Activated CD4-positive, alpha-beta T cell treated with anti-CD3 and anti-CD28 coated beads for 4 hours (primary cell): ENCODE data around the gene GRB10.

Experiments used
- DNase-seq, 2 donors: peaks; one replicate each; pipeline ENCODE4 v3.0.0-alpha.2; 2020

GRB10 gene

GRCh38 chr7:50803359-50804337 lies 21.0 kb upstream of the GRB10 start:
- DNase-seq, result no peak

DNA sequence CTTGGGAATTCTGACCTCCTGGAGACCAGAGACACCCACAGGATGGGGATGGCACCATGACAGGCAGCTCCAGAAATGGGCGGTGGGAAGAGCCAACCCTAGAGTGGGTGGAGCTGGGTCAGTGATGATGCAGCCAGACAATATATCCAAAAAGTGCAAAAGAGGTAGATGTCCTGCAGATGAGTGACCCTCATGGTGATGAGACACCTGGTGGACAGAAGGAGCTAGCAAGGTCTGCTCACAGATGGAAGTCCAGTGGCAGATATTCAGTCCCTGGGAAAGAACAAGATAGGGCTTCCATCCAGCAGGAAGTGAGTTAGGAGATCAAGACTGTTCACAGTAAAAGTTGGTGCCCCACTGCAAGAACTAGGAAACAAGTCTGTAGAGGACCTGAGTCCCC lies 19.2 kb upstream of the GRB10 start:
- DNase-seq, result no peak

GRCh38 chr7:50799873-50800272 lies 17.2 kb upstream of the GRB10 start:
- DNase-seq, result no peak

- DNase-seq, result no peak
Observed at GRCh38 chr7:50798126-50798525, 15.4 kb upstream of the GRB10 start.

DNA sequence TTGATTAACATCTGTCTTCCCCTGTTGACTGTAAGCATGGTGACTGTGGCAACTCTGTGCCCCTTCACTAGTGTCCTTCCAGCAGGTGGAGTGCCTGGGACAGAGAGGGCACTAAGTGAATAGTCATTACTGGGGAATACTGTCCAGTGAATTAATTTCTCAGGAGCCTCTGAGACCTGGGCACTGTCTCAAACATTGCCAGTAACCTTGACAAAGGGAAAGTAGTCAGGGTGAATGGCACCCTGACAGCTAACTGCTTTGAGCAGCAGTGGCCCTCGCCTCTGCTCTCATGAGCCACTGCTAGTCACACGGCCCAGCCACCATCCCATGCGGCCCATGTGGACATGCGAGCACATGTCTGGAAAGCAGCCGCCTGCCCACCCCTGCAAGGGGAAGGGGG lies 13.1 kb upstream of the GRB10 start:
- DNase-seq, result no peak

DNA sequence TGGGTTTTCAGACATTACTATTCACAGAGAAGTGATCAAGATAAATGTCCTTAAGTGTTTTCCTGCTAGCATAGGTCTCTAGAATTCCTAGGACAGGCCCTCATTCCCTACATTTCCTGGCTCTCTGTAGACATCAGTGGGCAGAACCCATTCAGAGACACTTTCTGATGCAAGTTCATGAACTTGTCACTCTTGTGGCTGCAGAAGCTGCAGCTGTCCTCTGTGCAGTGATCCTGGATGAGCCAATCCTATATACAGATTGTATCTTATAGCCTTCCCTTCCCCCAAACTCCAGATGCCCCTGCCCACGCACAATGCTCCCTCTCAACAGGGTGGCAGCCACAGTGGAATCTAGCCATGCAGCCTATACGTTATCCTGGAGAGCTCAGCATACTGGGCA lies 12.6 kb upstream of the GRB10 start:
- DNase-seq, result no peak

DNA sequence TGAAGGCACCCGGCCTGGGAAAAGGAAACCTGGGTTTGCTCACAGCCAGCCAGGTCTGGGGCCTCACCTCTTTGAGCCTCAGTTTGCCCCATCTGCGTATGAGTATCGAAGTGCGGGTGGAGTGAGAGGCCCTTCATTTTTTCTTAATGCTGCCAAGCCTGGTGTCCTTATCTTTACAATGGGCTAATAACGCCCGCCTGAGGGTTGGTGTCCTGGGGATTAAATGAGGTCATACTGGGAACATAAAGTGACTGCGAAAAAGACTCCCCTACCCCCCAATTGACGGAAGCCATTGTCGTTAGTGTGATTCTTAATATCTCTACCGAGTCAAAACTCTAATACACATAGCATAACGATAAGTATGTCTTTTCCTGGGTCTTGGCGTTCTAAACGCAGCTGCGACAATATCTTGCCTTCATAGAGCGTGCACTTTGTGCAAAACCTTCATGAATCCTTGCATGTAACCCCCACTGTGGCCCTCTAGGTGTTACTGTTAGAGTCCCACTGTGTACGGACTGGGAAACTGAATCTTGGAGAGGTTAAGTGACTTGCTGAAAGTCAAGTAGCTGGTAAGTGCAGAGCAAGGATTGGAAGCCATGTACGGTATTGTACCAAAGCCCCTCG lies 11.4 kb upstream of the GRB10 start:
- DNase-seq, result no peak

- DNase-seq, result peak; percentile 50 to 53
Observed at GRCh38 chr7:50793120-50793946, 10.6 kb upstream of the GRB10 start.

DNA sequence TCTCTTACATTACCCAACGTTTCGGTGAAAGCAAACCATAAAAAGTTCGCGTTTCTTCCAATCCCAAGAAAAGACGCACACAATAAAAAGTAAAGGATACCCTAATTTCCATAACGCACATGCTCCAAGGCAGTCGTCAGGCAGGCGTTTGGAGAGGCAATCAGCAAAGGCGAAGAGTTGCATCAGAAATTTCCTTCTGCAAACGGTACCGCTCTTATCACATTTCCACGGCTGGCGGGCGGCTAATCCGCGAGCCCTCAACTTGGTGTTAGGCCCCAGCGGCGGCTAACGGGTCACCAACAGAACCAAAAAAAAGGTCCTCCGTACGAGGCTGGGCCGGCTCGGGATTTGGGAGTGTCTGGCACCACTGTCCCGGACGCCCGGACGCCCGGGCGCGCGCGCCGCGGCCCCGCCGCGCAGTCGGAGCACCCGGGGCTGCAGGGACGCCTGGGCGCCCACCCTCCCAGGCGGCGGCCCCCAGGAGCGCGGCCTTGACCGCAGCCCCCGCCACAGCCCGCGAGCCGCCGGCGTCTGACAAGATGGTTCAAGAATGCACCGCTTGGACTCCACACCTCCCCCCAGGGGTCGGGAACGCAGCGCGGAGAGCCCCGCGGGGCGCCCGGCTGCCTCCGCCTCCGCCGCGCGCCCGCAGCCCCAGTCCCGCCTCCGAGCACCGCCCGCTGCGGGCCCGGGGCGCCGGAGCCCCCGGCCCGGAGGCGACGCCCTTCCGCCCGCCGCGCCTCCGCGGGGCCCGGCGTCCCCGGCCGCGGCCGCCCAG lies 9.8 kb upstream of the GRB10 start:
- no peak for DNase-seq

DNA sequence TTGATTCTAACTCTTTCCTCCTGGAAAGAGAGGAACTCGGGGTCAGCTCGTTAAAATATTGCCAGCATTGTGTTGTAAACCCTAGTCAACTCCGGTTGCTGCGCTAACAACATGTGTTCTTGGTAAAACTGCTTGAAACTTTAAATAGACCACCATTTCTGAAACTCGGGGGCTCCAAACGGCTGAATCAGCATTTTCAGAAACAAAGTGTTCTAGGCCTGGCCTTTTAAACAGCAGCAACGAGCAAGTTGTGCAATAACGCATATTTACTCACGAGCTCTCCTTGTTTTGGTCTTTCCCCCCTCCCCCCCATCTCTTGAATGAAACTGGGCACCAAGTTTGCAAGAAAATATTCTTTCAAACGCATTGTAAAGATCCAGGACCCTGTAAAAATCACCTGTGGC lies 9.2 kb upstream of the GRB10 start:
- no peak for DNase-seq

DNA sequence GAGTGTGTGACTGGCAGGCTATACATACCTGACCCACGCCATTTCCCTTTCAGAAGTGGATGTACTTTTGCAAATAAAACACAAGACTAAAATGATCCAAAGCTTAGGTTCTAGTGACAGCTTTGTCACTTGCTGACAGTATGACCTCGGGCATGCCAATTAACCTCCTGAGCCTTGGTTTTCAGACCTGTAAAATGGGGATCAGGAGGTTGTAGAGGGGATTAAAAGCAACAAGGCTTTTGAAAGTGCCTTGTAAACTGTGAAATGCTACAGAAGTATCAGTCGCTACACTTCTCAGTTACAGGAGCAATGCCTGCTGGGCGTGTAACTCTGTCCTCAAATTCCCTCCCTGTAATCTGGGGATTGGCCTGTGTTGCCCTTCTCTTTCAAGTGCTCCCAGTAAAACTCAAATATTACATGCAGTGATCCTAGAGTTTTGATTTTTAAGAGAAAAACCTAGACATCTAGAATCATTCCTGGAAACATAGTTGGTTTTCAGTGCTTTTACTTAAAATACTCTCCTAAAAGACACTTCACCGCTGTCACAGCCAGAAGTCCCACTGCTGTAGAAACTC lies 8.8 kb upstream of the GRB10 start:
- DNase-seq, result no peak

GRCh38 chr7:50790381-50790780 lies 7.7 kb upstream of the GRB10 start:
- no peak for DNase-seq

DNA sequence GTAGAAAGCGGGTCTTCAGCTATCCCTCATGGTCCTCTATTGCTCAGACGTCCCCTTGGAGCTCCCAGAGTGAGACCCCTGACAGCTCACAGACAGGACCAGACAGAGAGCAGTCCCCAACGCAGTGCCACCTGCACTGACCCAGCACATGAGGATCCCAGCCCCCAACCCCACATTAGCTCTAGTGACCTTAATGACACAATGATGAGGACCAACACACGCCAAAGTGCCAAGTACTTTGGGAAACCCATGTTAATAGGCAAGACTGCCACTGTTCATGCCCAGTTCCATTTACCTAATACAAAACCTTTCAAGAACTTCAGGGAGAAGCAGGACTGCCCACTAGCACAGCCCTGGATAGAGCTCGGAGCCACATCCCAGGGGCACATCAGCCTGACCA lies 5.7 kb upstream of the GRB10 start:
- no peak for DNase-seq

- no peak for DNase-seq
Observed at GRCh38 chr7:50787825-50788224, 5.1 kb upstream of the GRB10 start.

GRCh38 chr7:50785346-50785745 lies 2.6 kb upstream of the GRB10 start:
- no peak for DNase-seq

DNA sequence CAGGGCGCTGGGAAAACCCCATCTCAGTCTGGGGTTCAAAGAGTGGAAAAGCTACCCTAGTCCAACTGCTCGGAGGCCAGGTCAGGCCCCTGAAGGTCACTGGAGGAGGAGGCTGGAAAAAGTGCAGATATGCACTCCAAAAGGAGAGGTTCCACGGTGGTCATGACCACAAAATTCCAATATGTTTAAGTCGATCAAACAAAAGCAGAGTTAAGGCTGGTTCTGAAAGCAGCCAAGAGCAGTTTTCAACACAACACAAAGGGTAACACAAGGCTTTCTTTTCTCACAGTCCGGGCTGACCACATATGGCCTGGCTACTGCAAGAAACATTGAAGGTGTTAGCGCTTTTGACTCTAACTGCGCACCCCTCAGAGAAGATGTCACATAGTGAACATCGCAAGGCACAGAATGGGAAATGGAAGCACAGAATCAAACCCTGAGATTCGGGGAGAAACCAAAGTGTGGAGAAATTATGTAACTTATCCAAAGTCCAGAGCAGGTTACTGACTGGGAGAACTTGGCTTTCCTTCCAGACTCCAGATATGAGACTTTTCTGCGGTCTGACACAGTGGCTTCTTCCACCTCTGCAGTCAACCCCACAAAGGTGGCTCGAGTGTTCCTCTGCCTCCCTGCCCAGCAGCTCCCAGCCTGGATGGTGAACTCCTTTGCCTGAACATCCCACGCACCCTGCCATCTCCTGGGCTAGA lies 1.3 kb upstream of the GRB10 start:
- no peak for DNase-seq

GRCh38 chr7:50783303-50783702 lies 607 bp upstream of the GRB10 start:
- DNase-seq, result no peak

GRCh38 chr7:50781381-50782293 lies 1.1 kb downstream of the GRB10 start:
- peak; percentile 29 to 39 for DNase-seq

DNA sequence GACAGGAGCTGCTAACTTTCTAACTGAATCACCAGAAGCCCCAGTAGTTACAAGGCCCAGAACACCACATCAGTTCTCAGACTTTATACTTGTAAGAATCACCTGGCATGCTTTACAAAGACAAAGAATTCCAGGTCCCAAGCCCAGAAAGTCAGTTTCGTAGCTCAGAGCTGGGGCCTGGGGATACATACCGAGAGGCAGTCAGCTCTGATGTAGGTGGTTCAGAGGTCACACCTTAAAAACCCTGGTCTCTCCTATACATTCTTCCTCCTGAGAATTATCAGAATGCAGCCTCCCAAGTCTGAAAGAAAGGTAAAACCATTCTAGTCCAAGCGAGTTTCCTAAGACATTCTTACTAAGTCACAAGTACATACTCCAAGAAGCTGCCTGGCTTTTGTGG lies 2.3 kb downstream of the GRB10 start:
- no peak for DNase-seq

GRCh38 chr7:50779427-50779826 lies 3.3 kb downstream of the GRB10 start:
- DNase-seq, result no peak

DNA sequence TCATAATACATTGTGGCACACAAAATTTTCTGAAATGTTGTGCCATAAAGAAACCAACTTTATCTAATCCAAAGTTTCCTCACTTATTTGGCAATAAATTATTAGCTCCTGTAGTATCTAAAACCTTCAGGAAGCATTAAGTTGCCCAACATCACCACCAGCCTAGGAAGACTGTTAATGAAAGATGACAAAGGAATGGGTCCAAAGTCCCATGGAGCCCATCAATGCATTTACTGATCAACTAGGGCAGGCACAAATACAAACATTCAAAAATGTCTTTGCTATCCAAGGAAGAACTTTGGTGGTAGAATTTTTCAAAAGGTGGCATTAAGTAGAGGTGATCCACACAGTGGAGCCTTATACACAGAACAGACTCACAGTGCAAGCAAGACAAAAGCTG lies 4.5 kb downstream of the GRB10 start:
- no peak for DNase-seq
